ENCODE results near the gene BOLA2.
"Not testable (repeated sequence)": the region's sequence is repeated elsewhere in the genome, so short reads cannot be mapped to it uniquely, and the experiment has no call there.

DNA sequence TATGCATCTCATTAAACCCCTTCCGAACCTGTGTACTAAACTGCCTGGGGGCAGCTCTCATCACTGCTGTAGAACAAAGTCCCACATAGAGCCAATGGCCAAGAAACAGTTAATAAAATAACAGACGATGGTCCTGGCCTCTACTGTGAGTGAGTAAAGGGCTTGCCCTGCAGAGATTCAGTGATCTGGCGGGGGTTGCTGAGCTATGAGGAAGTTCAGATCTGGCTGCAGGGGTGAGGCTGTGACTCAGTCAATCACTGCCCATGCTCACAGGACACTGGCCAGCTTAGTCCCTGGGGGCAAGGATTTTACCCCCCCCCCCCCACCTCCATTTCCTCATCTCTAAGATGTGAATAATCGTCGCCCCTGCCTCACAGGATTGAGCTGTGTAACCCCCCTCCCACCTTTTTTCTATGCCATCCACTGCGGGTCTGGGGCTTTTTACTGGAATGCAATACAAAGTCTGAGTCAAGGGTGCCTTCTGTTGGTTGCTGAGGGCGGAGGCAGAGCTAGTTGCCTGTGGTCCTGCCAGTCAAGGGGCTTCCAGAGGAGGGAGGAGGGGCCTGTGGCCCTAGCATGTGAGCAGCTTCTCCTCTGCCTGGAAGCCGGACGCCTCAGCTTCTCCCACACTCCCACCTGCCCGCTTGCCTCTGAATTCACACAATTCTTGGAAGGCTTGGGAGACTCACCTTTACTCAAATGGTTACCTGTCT is 13.7 kb upstream of the BOLA2 start:
- TF ChIP-seq, protein P1, sequence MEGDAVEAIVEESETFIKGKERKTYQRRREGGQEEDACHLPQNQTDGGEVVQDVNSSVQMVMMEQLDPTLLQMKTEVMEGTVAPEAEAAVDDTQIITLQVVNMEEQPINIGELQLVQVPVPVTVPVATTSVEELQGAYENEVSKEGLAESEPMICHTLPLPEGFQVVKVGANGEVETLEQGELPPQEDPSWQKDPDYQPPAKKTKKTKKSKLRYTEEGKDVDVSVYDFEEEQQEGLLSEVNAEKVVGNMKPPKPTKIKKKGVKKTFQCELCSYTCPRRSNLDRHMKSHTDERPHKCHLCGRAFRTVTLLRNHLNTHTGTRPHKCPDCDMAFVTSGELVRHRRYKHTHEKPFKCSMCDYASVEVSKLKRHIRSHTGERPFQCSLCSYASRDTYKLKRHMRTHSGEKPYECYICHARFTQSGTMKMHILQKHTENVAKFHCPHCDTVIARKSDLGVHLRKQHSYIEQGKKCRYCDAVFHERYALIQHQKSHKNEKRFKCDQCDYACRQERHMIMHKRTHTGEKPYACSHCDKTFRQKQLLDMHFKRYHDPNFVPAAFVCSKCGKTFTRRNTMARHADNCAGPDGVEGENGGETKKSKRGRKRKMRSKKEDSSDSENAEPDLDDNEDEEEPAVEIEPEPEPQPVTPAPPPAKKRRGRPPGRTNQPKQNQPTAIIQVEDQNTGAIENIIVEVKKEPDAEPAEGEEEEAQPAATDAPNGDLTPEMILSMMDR (IDR thresholded peaks at IDR 0.05) = not testable (repeated sequence)
- TF ChIP-seq POLR2A (IDR thresholded peaks at IDR 0.05) = not testable (repeated sequence)

All from adrenal gland (tissue), 5 donors.